Panc1 (cell line): ENCODE measurements around the gene PSMB5. TPM values are rescaled to one million over a fixed set of nuclear protein-coding genes. Genes with fewer than 3 reads are reported as not detected.

ENCODE experiments used
- ATAC-seq: fragments of 200-7000 bp; cut with Tn5 transposase; 2 replicates; pipeline ENCODE4 v1.9.1; 2020; ENCODE audit warnings: mild to moderate bottlenecking, moderate library complexity
- BruUV-seq: library from RNA; stranded (reverse); fragments of 400-500 nt; replicated peaks from 2 replicates; lab custom pipeline; 2021; lab: Mats Ljungman, UMichigan
- CTCF ChIA-PET: fragments of 300-600 bp; sonication (Branson Sonifier 250); formaldehyde crosslinking; loops from one replicate; lab custom pipeline; 2022; ENCODE audit warnings: antibody characterized with exemption; lab: Charles Lee
- POLR2A ChIA-PET: fragments of 300-600 bp; sonication (Branson Sonifier 250); formaldehyde crosslinking; loops from one replicate; lab custom pipeline; 2022; ENCODE audit warnings: antibody characterized with exemption; lab: Charles Lee
- DNase-seq: peaks from one replicate; pipeline ENCODE4 v3.0.0-alpha.2; 2010; ENCODE audit warnings: low read depth, low spot score
- H3K27ac ChIP-seq: 2 replicates; pipeline ENCODE4 v1.5.1; 2011; ENCODE audit warnings: mild to moderate bottlenecking, low read length, inconsistent platforms
- H3K27me3 ChIP-seq: fragments of 200-500 bp; sonication (Bioruptor generic); 2 replicates; pipeline ENCODE4 v1.6.0; 2014; ENCODE audit warnings: low read length, inconsistent platforms; ENCODE audit not compliant: control insufficient read depth, insufficient read depth
- H3K36me3 ChIP-seq: fragments of 200-500 bp; sonication (Bioruptor generic); 2 replicates; pipeline ENCODE4 v1.5.1; 2014; ENCODE audit warnings: inconsistent platforms, mild to moderate bottlenecking, low read length, moderate library complexity; ENCODE audit not compliant: control insufficient read depth, insufficient read depth
- H3K4me1 ChIP-seq: 2 replicates; pipeline ENCODE4 v1.5.1; 2011; ENCODE audit warnings: inconsistent platforms, mild to moderate bottlenecking, low read length, moderate library complexity; ENCODE audit not compliant: control insufficient read depth, insufficient read depth
- H3K4me3 ChIP-seq, 2 experiments: 2 replicates each; pipeline ENCODE4 v1.5.1; 2011 to 2012; ENCODE audit warnings: low read depth in 2 of 2, low read length in 2 of 2, mild to moderate bottlenecking in 2 of 2, inconsistent platforms in 1 of 2, moderate library complexity in 1 of 2
- H3K9me3 ChIP-seq: fragments of 200-500 bp; sonication (Bioruptor generic); 2 replicates; pipeline ENCODE4 v1.5.1; 2014; ENCODE audit warnings: low read depth, mild to moderate bottlenecking, inconsistent platforms, low read length, moderate library complexity; ENCODE audit not compliant: control insufficient read depth, insufficient read depth
- SIN3A ChIP-seq: IDR thresholded peaks from 2 replicates; pipeline ENCODE4 v1.6.1; 2012; ENCODE audit warnings: low read depth, mild to moderate bottlenecking, low read length, moderate library complexity, borderline replicate concordance; ENCODE audit not compliant: insufficient read depth
- TCF7L2 ChIP-seq: IDR thresholded peaks from 2 replicates; pipeline ENCODE4 v1.6.1; 2011; ENCODE audit warnings: mild to moderate bottlenecking, low read depth, low read length, inconsistent platforms
- in situ Hi-C: cut with HindIII; loops from 2 replicates; pipeline ENCODE4 v1.10.0; 2016; ENCODE audit warnings: low sequenced_read_pairs, low pct_unique_long_range_greater_than_20kb
- intact Hi-C: fragments of 100-400 bp; cut with micrococcal nuclease; formaldehyde crosslinking; loops from one replicate; pipeline ENCODE4 v1.10.0; 2022; ENCODE audit not compliant: unreplicated experiment
- total RNA-seq: library from RNA; stranded (reverse); gene quantifications from one replicate; pipeline ENCODE4 v1.2.1, GENCODE V29; 2021; ENCODE audit not compliant: unreplicated experiment
- TF ChIP-seq, protein P1 (sequence below): fragments of 450-650 bp; IDR thresholded peaks from 2 replicates; pipeline ENCODE4 v1.5.1; 2017; ENCODE audit warnings: mild to moderate bottlenecking
- TF ChIP-seq, protein P2 (sequence below), 2 experiments: IDR thresholded peaks; 2 replicates each; pipeline ENCODE4 v1.6.1; 2011 to 2012; ENCODE audit warnings: low read depth in 2 of 2, control low read depth in 1 of 2, low read length in 1 of 2, mild to moderate bottlenecking in 1 of 2, moderate library complexity in 1 of 2; ENCODE audit not compliant: insufficient read depth in 1 of 2

Gene PSMB5
- total RNA-seq, 1 experiment from 2014 or later = 149 TPM

DNA sequence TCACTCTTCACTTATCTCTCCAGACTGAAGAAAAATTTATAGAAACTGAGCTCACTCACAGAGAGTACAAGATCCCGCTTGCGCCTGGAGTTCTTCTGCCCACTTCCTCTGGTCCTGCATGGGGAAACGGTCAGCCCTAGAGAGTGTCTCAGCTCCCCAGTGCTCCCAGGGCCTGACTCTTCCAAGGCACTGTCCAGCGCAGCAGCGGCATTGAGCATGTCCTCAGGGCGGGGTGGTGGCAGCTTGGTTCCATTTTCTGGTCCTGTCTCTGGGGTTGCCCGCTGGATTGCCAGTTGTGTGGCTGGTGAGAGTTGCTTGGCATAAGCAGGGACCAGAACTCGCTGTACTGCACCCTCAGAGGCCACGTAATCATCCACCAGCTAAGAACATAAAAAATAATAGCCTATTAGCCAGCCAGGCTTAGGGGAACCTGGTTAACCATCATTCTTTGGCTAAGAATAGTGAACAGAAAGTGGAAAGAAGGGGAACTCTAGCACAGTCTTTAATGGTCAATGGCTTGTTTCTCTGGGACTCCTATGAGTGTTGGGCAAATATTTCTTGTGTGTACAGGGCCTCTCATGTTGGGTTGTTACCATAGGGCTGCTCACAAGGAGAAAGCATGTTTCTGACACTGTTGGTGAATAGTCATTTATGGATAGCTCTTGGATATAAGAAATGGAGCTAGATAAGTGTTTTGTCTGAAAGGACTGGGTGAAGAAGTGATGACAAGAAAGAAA is 38.6 kb downstream of the PSMB5 start:
- Histone ChIP-seq H3K27me3 (no peaks in the 10 kb centered on the region), H3K4me1 (peaks cover 5% of the 10 kb centered on the region; the same call in 1 of the 2 replicates), H3K9me3 (no peaks in the 10 kb centered on the region), H3K27ac (no peak overlapping the region), H3K4me3 (no peak overlapping the region), H3K36me3 (no peaks in the 10 kb centered on the region)
- ChIA-PET POLR2A (interaction anchor here (0.6 kb wide), 1 partner anchor 76 kb away, joined by 9 read pairs; no protein-coding TSS in a partner anchor), CTCF (interaction anchor here (0.5 kb wide), 1 partner anchor 18 kb away, joined by 7 read pairs; no protein-coding TSS in a partner anchor)
- TF ChIP-seq, protein P1, sequence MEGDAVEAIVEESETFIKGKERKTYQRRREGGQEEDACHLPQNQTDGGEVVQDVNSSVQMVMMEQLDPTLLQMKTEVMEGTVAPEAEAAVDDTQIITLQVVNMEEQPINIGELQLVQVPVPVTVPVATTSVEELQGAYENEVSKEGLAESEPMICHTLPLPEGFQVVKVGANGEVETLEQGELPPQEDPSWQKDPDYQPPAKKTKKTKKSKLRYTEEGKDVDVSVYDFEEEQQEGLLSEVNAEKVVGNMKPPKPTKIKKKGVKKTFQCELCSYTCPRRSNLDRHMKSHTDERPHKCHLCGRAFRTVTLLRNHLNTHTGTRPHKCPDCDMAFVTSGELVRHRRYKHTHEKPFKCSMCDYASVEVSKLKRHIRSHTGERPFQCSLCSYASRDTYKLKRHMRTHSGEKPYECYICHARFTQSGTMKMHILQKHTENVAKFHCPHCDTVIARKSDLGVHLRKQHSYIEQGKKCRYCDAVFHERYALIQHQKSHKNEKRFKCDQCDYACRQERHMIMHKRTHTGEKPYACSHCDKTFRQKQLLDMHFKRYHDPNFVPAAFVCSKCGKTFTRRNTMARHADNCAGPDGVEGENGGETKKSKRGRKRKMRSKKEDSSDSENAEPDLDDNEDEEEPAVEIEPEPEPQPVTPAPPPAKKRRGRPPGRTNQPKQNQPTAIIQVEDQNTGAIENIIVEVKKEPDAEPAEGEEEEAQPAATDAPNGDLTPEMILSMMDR = no peak
- no peak for TF ChIP-seq TCF7L2
- intact Hi-C loops = no loop called here
- DNase-seq (no peak), ATAC-seq (no peak)
- in situ Hi-C loops = no loop called here
- BruUV-seq = no TSS peak

DNA sequence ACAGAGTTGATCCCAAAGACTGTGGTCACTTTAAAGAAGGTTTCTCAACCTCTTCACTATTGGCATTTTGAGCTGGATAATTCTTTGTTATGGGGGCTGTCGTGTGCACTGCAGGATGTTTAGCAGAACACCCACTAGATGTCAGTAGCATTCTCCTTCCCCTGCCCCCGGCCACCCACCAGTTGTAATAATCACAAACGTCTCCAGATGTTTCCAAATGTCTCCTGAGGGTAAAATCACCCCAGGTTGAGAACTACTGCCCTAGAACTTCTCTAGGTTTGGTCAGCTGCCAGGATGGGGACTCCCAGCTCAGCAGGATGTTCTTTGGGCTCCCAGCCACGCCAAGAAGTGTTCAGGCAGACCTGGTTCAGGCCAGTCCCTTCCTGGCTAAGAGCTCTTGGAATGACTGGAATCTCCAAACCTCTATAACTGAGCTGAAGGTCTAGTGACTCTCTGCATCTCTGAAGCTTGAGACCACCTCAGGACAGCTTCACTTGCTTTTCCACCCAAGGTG is 39.9 kb downstream of the PSMB5 start:
- TF ChIP-seq, protein P2, sequence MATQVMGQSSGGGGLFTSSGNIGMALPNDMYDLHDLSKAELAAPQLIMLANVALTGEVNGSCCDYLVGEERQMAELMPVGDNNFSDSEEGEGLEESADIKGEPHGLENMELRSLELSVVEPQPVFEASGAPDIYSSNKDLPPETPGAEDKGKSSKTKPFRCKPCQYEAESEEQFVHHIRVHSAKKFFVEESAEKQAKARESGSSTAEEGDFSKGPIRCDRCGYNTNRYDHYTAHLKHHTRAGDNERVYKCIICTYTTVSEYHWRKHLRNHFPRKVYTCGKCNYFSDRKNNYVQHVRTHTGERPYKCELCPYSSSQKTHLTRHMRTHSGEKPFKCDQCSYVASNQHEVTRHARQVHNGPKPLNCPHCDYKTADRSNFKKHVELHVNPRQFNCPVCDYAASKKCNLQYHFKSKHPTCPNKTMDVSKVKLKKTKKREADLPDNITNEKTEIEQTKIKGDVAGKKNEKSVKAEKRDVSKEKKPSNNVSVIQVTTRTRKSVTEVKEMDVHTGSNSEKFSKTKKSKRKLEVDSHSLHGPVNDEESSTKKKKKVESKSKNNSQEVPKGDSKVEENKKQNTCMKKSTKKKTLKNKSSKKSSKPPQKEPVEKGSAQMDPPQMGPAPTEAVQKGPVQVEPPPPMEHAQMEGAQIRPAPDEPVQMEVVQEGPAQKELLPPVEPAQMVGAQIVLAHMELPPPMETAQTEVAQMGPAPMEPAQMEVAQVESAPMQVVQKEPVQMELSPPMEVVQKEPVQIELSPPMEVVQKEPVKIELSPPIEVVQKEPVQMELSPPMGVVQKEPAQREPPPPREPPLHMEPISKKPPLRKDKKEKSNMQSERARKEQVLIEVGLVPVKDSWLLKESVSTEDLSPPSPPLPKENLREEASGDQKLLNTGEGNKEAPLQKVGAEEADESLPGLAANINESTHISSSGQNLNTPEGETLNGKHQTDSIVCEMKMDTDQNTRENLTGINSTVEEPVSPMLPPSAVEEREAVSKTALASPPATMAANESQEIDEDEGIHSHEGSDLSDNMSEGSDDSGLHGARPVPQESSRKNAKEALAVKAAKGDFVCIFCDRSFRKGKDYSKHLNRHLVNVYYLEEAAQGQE (IDR thresholded peaks at IDR 0.05; ENCODE audit: insufficient read depth in 1 of 2, low read depth in 2 of 2, low read length in 1 of 2) = no peak
- TF ChIP-seq SIN3A = no peak
- TF ChIP-seq, protein P1 = peak; percentile 80
- in situ Hi-C loops = no loop called here
- ChIA-PET CTCF (interaction anchor here (0.6 to 1.5 kb wide), 14 partner anchors 8 to 178 kb away, joined by 3 to 15 read pairs (median 4); partner anchors contain the start of genes AJUBA and CDH24), POLR2A (interaction anchor here (0.6 to 0.7 kb wide), 2 partner anchors 13 to 33 kb away, joined by 4 to 13 read pairs; no protein-coding TSS in a partner anchor)
- Histone ChIP-seq H3K9me3 (no peaks in the 10 kb centered on the region), H3K4me1 (peaks cover 5% of the 10 kb centered on the region; the same call in 1 of the 2 replicates), H3K4me3 (no peak overlapping the region), H3K36me3 (no peaks in the 10 kb centered on the region), H3K27ac (no peak overlapping the region), H3K27me3 (no peaks in the 10 kb centered on the region)
- DNase-seq (no peak), ATAC-seq (peak; percentile 91)
- intact Hi-C loops = no loop called here
- no TSS peak for BruUV-seq
